HG03439 (cell line): ENCODE measurements around the gene PIGZ.

Experiments used
- ATAC-seq: cut with Tn5 transposase; IDR thresholded peaks from one replicate; pipeline ENCODE4 v1.9.1; 2021; ENCODE audit warnings: mild to moderate bottlenecking, moderate library complexity; ENCODE audit not compliant: unreplicated experiment

PIGZ gene

GRCh38 chr3:196927571-196928453 is 40.8 kb downstream of the PIGZ start:
- no peak for ATAC-seq

GRCh38 chr3:196920733-196921132 is 47.9 kb downstream of the PIGZ start:
- ATAC-seq: no peak

GRCh38 chr3:196918968-196919367 is 49.7 kb downstream of the PIGZ start:
- no peak for ATAC-seq

DNA sequence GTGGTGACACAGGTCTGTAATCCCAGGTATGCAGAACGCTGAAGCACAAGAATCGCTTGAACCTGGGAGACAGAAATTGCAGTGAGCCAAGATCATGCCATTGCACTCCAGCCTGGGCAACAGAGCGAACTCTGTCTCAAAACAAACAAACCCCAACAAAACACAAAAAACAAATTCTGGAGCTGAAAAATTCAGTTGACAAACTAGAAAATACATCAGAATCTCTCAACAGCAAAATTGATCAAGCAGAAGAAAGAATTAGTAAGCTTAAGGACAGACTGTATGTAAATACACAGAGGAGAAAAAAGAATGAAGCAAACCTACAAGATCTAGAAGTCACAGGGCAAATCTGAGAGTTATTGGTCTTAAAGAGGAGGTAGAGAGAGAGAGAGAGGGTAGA is 51.6 kb downstream of the PIGZ start:
- ATAC-seq: no peak

DNA sequence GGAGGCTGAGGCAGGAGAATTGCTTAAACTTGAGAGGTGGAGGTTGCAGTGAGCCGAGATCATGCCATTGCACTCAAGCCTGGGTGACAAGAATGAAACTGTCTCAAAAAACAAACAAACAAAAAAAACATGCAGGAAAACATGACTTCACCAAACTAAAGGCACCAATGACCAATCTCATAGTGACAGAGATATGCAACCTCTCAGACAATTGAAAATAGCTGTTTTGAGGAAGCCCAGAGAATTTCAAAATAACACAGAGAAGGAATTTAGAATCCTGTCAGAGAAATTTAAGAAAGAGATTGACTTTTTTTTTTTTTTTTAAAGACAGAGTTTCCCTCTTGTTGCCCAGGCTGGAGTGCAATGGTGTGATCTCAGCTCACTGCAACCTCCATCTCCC is 52.4 kb downstream of the PIGZ start:
- ATAC-seq: no peak

- ATAC-seq: no peak
Measured at GRCh38 chr3:196915375-196915774, 53.3 kb downstream of the PIGZ start.

GRCh38 chr3:196914866-196915265 is 53.8 kb downstream of the PIGZ start:
- no peak for ATAC-seq

DNA sequence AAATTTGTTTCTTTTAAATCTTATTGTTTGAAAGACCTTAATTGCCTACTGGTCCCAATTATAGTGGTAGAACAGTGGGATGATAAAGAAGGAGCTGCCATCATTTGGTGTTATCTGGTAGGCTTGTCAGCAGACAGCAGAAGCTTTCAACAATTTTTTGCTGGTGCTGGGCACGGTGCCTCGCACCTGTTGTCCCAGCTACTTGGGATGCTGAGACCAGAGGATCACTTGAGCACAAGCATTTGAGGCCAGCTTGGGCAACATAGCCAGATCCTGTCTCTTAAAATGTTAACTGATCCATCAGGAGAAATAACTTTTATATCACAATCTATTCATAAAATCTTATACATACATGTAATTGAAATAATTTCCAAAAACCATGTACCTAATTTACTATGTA is 64.9 kb downstream of the PIGZ start:
- no peak for ATAC-seq

GRCh38 chr3:196902296-196902695 is 66.3 kb downstream of the PIGZ start:
- ATAC-seq: no peak

GRCh38 chr3:196901768-196902167 is 66.9 kb downstream of the PIGZ start:
- ATAC-seq: no peak
